ENCODE data around the gene GRID2IP. TPM values are rescaled to one million over a fixed set of nuclear protein-coding genes. Genes with fewer than 3 reads are reported as not detected.

GRID2IP gene
- total and polyA plus RNA-seq, 2 of the 8 experiments (the other 6 are each of a cell fraction or from before 2014, with no cell fraction given) = 0.80 to 1.3 TPM

DNA sequence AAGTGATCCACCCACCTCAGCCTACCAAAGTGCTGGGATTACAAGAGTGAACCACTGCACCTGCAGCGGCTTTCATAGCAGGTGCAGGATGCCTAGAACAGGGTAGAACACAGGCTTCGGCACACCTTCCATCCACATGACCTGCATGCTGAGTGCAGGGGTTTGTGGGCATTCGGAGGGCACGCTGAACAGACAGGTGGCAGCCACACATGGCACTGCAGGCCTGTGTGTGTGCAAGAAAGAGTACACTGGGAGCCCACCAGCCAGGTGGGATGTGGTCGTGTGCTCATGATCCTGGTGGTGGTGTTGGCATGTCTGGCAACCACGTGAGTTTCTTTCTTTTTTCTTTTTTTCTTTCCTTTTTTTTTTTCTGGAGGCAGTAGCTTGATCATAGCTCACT lies 38.4 kb downstream of the GRID2IP start:
- no peaks in the 10 kb centered on the region for H4K20me1 ChIP-seq (replicated peaks in 1 of 2; ENCODE audit: control insufficient read depth in 1 of 2, insufficient read depth in 2 of 2, low read length in 2 of 2)
- CTCF ChIA-PET (ENCODE audit: partially characterized antibody) = interaction anchor here (0.7 to 5.6 kb wide), 2 partner anchors 60 to 1700 kb away, joined by 3 to 63 read pairs; no protein-coding TSS in a partner anchor
- TF ChIP-seq EGR1 (IDR thresholded peaks at IDR 0.05; ENCODE audit: borderline replicate concordance, low read depth, low read length) = no peak
- no peak for TF ChIP-seq EP300 (IDR thresholded peaks at IDR 0.05; ENCODE audit: borderline replicate concordance in 1 of 2, low read depth in 2 of 2, low read length in 2 of 2)
- no peak for TF ChIP-seq FOSL1 (IDR thresholded peaks at IDR 0.05; ENCODE audit: insufficient read depth, low read depth, low read length)
- no peak for TF ChIP-seq POLR2AphosphoS5 (IDR thresholded peaks at IDR 0.05; ENCODE audit: low read depth, low read length)
- no peak for TF ChIP-seq POLR2A (IDR thresholded peaks at IDR 0.05; ENCODE audit: control extremely low read depth in 1 of 2, low read depth in 2 of 2, low read length in 2 of 2)
- no peak for TF ChIP-seq HDAC2 (IDR thresholded peaks at IDR 0.05; ENCODE audit: borderline replicate concordance in 1 of 2, low read depth in 2 of 2, low read length in 2 of 2)
- TF ChIP-seq, protein P1, sequence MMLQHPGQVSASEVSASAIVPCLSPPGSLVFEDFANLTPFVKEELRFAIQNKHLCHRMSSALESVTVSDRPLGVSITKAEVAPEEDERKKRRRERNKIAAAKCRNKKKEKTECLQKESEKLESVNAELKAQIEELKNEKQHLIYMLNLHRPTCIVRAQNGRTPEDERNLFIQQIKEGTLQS (IDR thresholded peaks at IDR 0.05; ENCODE audit: insufficient read depth, low read depth, low read length) = no peak
- no peak for TF ChIP-seq RBBP5 (IDR thresholded peaks at IDR 0.05; ENCODE audit: borderline replicate concordance, low read depth, low read length)
- TF ChIP-seq TAF1 (IDR thresholded peaks at IDR 0.05; ENCODE audit: low read depth, low read length) = no peak
- TF ChIP-seq, protein P2, sequence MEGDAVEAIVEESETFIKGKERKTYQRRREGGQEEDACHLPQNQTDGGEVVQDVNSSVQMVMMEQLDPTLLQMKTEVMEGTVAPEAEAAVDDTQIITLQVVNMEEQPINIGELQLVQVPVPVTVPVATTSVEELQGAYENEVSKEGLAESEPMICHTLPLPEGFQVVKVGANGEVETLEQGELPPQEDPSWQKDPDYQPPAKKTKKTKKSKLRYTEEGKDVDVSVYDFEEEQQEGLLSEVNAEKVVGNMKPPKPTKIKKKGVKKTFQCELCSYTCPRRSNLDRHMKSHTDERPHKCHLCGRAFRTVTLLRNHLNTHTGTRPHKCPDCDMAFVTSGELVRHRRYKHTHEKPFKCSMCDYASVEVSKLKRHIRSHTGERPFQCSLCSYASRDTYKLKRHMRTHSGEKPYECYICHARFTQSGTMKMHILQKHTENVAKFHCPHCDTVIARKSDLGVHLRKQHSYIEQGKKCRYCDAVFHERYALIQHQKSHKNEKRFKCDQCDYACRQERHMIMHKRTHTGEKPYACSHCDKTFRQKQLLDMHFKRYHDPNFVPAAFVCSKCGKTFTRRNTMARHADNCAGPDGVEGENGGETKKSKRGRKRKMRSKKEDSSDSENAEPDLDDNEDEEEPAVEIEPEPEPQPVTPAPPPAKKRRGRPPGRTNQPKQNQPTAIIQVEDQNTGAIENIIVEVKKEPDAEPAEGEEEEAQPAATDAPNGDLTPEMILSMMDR (IDR thresholded peaks at IDR 0.05; ENCODE audit: control extremely low read depth in 1 of 3, insufficient read depth in 1 of 3, low read depth in 1 of 3, low read length in 3 of 3) = no peak
- TF ChIP-seq SAP30 (IDR thresholded peaks at IDR 0.05; ENCODE audit: insufficient read depth, insufficient replicate concordance, low read length) = no peak

More for the DNA sequence above, 38.4 kb downstream of the GRID2IP start:
- Histone ChIP-seq H2BK12ac (ENCODE audit: low read depth, low read length) (no peak overlapping the region), H4K5ac (ENCODE audit: insufficient read length, low read depth, low read length) (no peak overlapping the region), H2BK120ac (replicated peaks; ENCODE audit: low read depth, low read length) (no peak overlapping the region), H3K27me3 (replicated peaks in 1 of 4; ENCODE audit: control insufficient read depth in 3 of 4, extremely low read depth in 1 of 4, insufficient read depth in 3 of 4, low read length in 3 of 4) (no peaks in the 10 kb centered on the region), H4K8ac (ENCODE audit: extremely low read depth, insufficient read depth, low read length) (no peak overlapping the region), H3K4me3 (ENCODE audit: extremely low read depth in 1 of 4, insufficient read depth in 2 of 4, low read depth in 3 of 4, low read length in 4 of 4) (no peak overlapping the region), H3K14ac (ENCODE audit: insufficient read length) (no peak overlapping the region), H3K4me2 (ENCODE audit: insufficient read depth in 1 of 2, low read depth in 2 of 2, low read length in 2 of 2) (no peak overlapping the region), H3K9me3 (ENCODE audit: insufficient read depth in 2 of 2, low read depth in 1 of 2, low read length in 1 of 2) (no peaks in the 10 kb centered on the region), H3K36me3 (ENCODE audit: control insufficient read depth in 2 of 4, insufficient read depth in 4 of 4, low read length in 3 of 4) (no peaks in the 10 kb centered on the region), H3K4me1 (replicated peaks in 1 of 4; ENCODE audit: control insufficient read depth in 3 of 4, insufficient read depth in 4 of 4, low read length in 3 of 4) (no peaks in the 10 kb centered on the region), H2BK20ac (ENCODE audit: low read length) (no peak overlapping the region), H2AK5ac (ENCODE audit: low read depth, low read length) (no peak overlapping the region), H2BK15ac (ENCODE audit: low read length) (no peak overlapping the region), H2BK5ac (ENCODE audit: low read depth, low read length) (no peak overlapping the region), H4K91ac (replicated peaks; ENCODE audit: insufficient read length, low read length) (no peak overlapping the region), H3K9ac (replicated peaks in 1 of 4; ENCODE audit: extremely low read depth in 1 of 4, low read depth in 3 of 4, low read length in 3 of 4) (no peak overlapping the region), H2AFZ (ENCODE audit: low read length) (no peak overlapping the region), H3K79me2 (ENCODE audit: control insufficient read depth in 1 of 2, insufficient read depth in 2 of 2, low read length in 2 of 2) (no peaks in the 10 kb centered on the region), H3K4ac (replicated peaks; ENCODE audit: insufficient read length, low read depth, low read length) (no peak overlapping the region), H3K23ac (ENCODE audit: insufficient read length) (no peak overlapping the region), H3K56ac (replicated peaks; ENCODE audit: insufficient read length, low read depth, low read length) (no peak overlapping the region), H3K79me1 (ENCODE audit: low read depth, low read length) (no peaks in the 10 kb centered on the region), H3K27ac (ENCODE audit: low read depth, low read length) (no peak overlapping the region), H3K18ac (ENCODE audit: extremely low read depth, low read length) (no peak overlapping the region), H3K23me2 (ENCODE audit: low read depth, low read length) (no peaks in the 10 kb centered on the region)
- POLR2A ChIA-PET (ENCODE audit: partially characterized antibody) = no interaction called here
- FAIRE-seq (no peak), DNase-seq (ENCODE audit: low read depth in 1 of 2, low spot score in 2 of 2) (no peak)
- 92% methylated on average over 6 of the region's 6 CpGs; no CpG with 5 or more reads in 1 of the 2 experiments for WGBS, 2 experiments (ENCODE audit: extremely low coverage in 1 of 2, insufficient coverage in 1 of 2, insufficient read length in 1 of 2, insufficient replicate concordance in 2 of 2, low coverage in 1 of 2, low lambda C conversion rate in 2 of 2, missing lambda C conversion rate in 1 of 2)
